Left lung (tissue), 10 donors: ENCODE results near the gene AUTS2. TPM values are rescaled to one million over a fixed set of nuclear protein-coding genes. Genes with fewer than 3 reads are reported as not detected.

Experiments
- ATAC-seq: fragments of 200-7000 bp; cut with Tn5 transposase; one replicate; pipeline ENCODE4 v1.9.1; 2020; ENCODE audit warnings: moderate library complexity
- DNase-seq, 4 donors: peaks; one replicate each; pipeline ENCODE4 v3.0.0-alpha.2; 2013 to 2020
- H3K27ac ChIP-seq, 2 donors: fragments of 200-600 bp; sonication (generic) in 1 of 2; one replicate each; pipeline versions ENCODE4 v1.5.0 to v1.8.0; 2020 to 2021
- H3K27me3 ChIP-seq, 2 donors: fragments of 200-600 bp; sonication (generic) in 1 of 2; one replicate each; pipeline versions ENCODE4 v1.5.0 to v1.8.0; 2020 to 2021
- H3K36me3 ChIP-seq, 2 donors: fragments of 200-600 bp; sonication (generic) in 1 of 2; one replicate each; pipeline versions ENCODE4 v1.5.0 to v1.8.0; 2020 to 2021
- H3K4me1 ChIP-seq, 2 donors: fragments of 200-600 bp; one replicate each; pipeline ENCODE4 v1.8.0; 2021
- H3K4me3 ChIP-seq, 2 donors: fragments of 200-600 bp; sonication (generic) in 1 of 2; one replicate each; pipeline versions ENCODE4 v1.5.0 to v1.8.0; 2020 to 2021; ENCODE audit warnings: mild to moderate bottlenecking in 1 of 2
- H3K9me3 ChIP-seq, 2 donors: fragments of 200-600 bp; sonication (generic) in 1 of 2; one replicate each; pipeline versions ENCODE4 v1.5.0 to v1.8.0; 2020 to 2021
- intact Hi-C, 2 donors: fragments of 100-400 bp; cut with DNase I; formaldehyde crosslinking; loops; one replicate each; pipeline versions ENCODE4 v1.11.2 to v1.14.2; 2022
- polyA plus RNA-seq, 6 donors: library from polyadenylated mRNA; unstranded; fragments of 120-200 nt; gene quantifications; one replicate each; pipeline ENCODE4 v1.2.1, GENCODE V29; 2013; ENCODE audit not compliant: insufficient read length in 6 of 6
- total RNA-seq, 2 donors: library from RNA; stranded (reverse); fragmentation: NEBNext Ultra II Directional; extraction: Animal tissue kit (Norgen Biotek cat#: 25700); gene quantifications; one replicate each; pipeline ENCODE4 v1.2.1, GENCODE V29; 2021
- TF ChIP-seq, protein P1 (sequence below), 2 donors: fragments of 200-600 bp; sonication (generic) in 1 of 2; IDR thresholded peaks; one replicate each; pipeline versions ENCODE4 v1.5.0 to v1.8.0; 2021; ENCODE audit warnings: antibody characterized with exemption in 2 of 2
- donor health status: DM: no; HTN: yes; CAD: no.
- donor health status: DM: no; HTN: no; CAD: no.

The AUTS2 gene
- total and polyA plus RNA-seq, 8 donors, result 40.4 to 119 (median 103) TPM

DNA sequence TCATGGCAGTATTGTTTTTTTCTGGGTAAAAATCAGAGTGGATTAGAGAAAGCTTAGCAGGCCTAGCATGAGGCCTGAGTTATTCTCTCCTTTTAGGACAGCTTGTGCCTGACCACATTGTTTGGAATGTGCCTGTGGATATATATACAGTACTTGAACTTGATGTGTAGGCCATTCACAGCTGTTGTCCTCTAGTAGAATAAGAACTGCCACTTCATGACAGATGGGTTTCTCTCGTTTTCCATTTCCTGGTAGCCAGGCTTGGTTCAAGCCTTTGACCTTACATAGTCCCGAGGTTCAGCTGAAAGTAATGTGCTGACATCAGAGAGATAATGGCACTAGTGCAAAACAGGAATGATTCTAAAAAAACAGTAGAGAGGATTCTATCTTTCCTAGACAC, 473.9 kb downstream of the AUTS2 start:
- Histone ChIP-seq H3K27ac (no peak overlapping the region), H3K4me3 (no peak overlapping the region), H3K27me3 (no peaks in the 10 kb centered on the region), H3K4me1 (no peaks in the 10 kb centered on the region), H3K36me3 (no peaks in the 10 kb centered on the region), H3K9me3 (no peaks in the 10 kb centered on the region)
- TF ChIP-seq, protein P1, sequence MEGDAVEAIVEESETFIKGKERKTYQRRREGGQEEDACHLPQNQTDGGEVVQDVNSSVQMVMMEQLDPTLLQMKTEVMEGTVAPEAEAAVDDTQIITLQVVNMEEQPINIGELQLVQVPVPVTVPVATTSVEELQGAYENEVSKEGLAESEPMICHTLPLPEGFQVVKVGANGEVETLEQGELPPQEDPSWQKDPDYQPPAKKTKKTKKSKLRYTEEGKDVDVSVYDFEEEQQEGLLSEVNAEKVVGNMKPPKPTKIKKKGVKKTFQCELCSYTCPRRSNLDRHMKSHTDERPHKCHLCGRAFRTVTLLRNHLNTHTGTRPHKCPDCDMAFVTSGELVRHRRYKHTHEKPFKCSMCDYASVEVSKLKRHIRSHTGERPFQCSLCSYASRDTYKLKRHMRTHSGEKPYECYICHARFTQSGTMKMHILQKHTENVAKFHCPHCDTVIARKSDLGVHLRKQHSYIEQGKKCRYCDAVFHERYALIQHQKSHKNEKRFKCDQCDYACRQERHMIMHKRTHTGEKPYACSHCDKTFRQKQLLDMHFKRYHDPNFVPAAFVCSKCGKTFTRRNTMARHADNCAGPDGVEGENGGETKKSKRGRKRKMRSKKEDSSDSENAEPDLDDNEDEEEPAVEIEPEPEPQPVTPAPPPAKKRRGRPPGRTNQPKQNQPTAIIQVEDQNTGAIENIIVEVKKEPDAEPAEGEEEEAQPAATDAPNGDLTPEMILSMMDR (IDR thresholded peaks at IDR 0.05), result no peak
- ATAC-seq (peak; percentile 67), DNase-seq (peak in 2 of 4 donors; percentile 22 to 46)
- intact Hi-C loops, result no loop called here

DNA sequence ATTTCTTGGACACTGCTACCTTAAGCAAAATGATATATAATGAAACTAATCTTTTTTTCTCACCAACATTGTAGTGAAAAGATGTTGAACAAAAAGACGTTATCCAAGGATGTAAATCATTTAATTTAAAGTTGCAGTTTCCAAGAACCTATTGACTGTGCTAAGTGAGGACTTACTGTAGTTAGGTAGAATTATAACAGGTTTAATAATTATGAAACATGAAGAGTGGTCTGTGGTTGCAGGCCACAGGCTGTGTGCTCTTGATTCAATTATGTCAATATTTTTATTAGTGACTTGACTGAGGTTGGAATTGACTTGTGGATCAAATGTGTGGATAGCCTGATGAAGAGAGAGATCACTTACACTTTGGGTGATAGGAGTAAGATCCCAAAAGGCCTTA, 478.1 kb downstream of the AUTS2 start:
- no peak for DNase-seq
- H3K27me3 ChIP-seq, result no peaks in the 10 kb centered on the region
- TF ChIP-seq, protein P1 (IDR thresholded peaks at IDR 0.05), result no peak
- no peak overlapping the region for H3K4me3 ChIP-seq
- no peak overlapping the region for H3K27ac ChIP-seq
- H3K9me3 ChIP-seq, result no peaks in the 10 kb centered on the region
- ATAC-seq, result no peak
- H3K36me3 ChIP-seq, result no peaks in the 10 kb centered on the region
- intact Hi-C loops, result no loop called here
- no peaks in the 10 kb centered on the region for H3K4me1 ChIP-seq

DNA sequence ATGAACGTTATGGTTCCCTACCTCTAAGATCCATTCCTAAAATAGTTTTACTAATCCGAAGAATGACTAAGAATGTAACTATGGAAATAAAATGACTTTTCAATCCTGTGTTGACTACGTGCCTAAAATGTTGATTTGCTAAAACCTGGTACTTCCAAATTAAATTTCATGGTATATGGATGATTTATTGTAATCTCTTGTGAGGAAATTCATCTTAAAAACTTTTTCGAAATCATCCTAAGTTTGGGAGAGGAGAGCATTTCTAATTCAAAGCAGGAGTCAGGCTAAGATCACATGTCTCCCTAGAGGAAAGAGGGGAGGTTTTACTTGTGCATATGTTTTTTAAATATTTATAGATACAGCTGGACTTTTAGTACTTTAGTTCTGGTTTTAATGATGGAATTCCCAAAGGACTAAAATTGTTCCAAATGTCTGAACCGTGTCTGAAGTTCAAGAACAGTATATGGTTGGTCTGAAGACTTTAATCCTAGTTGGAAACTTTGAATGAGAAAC, 483.9 kb downstream of the AUTS2 start:
- intact Hi-C loops, result no loop called here
- Histone ChIP-seq H3K9me3 (peaks cover 0 to 23% of the 10 kb centered on the region in 2 donors), H3K36me3 (no peaks in the 10 kb centered on the region), H3K4me3 (no peak overlapping the region), H3K27ac (no peak overlapping the region), H3K4me1 (no peaks in the 10 kb centered on the region), H3K27me3 (no peaks in the 10 kb centered on the region)
- no peak for ATAC-seq
- TF ChIP-seq, protein P1 (IDR thresholded peaks at IDR 0.05), result no peak
- DNase-seq, result no peak

DNA sequence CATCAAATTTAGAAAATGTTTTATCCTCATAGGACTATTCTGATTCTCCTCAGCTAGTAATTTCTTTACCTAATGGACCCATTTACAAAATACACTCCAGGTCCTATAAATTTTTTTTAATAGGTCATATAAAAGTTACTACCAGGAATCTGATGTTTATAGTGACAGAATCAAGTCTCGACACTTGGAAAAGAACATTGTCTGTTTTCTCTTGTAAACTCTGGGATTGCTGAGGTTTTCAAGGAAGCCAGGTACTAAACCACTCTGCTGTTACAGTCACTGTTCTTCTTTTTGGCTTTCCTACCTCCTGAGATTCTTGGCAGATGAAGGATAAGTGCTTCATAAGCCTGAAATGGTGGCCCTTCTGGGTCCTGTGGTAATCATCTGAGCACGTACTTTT, 493.1 kb downstream of the AUTS2 start:
- intact Hi-C loops, result no loop called here
- no peaks in the 10 kb centered on the region for H3K36me3 ChIP-seq
- H3K27ac ChIP-seq, result no peak overlapping the region
- DNase-seq (no peak), ATAC-seq (no peak)
- TF ChIP-seq, protein P1 (IDR thresholded peaks at IDR 0.05), result no peak
- H3K4me3 ChIP-seq, result no peak overlapping the region
- peaks cover 0 to 22% of the 10 kb centered on the region in 2 donors for H3K9me3 ChIP-seq
- H3K4me1 ChIP-seq, result no peaks in the 10 kb centered on the region
- H3K27me3 ChIP-seq, result no peaks in the 10 kb centered on the region

DNA sequence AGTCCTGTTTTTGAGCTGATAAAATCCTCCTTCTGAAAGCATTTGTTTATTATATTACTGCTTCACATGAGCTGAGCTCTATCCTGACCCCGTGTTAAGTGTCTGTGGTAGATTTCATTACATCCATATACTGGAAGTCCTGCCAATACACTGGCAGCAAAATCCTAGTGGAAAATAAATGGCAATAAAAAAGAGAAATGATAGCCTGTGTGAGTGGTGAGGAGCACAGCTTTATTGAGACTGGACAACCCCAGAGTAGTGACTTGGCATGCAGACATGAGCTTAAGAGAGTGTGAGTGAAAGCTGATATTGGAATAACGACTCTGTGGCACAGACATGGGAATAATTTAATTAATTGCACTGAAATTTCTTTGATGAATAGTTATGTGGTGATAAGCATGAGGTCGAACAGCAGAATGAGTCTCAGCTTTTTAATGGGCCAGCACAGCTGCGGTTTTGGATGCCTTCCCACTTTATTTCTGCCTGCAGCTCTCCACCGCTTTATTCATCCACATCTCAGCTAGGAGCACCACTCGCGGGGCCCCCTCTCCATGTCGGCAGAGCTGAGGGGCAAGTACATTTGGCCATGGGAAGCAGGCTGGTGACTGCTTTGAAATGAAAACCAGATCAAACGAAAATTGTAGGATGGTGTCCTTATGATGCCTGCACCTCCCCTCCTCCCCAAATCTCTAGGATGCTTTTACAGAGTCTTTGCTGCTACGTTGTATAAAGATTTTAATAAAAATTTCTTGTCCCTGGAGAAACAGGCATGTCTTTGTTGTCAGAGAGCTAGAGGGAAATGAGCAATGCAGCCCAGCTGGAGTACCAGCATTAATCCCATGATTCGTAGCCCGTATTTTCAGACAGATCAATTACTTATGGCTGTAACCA, 494.3 kb downstream of the AUTS2 start:
- TF ChIP-seq, protein P1 (IDR thresholded peaks at IDR 0.05), result no peak
- H3K4me1 ChIP-seq, result no peaks in the 10 kb centered on the region
- H3K27me3 ChIP-seq, result no peaks in the 10 kb centered on the region
- no peaks in the 10 kb centered on the region for H3K36me3 ChIP-seq
- H3K9me3 ChIP-seq, result peaks cover 0 to 10% of the 10 kb centered on the region in 2 donors
- H3K27ac ChIP-seq, result no peak overlapping the region
- intact Hi-C loops, result no loop called here
- no peak overlapping the region for H3K4me3 ChIP-seq
- peak in 2 of 4 donors; percentile 85 for DNase-seq
- ATAC-seq, result peak; percentile 32
